GM19324 (cell line): ENCODE measurements around the gene SP100.

Source experiments
- ATAC-seq: cut with Tn5 transposase; IDR thresholded peaks from one replicate; pipeline ENCODE4 v1.9.1; 2021; ENCODE audit warnings: mild to moderate bottlenecking, moderate library complexity; ENCODE audit not compliant: unreplicated experiment, low FRiP score

The SP100 gene

GRCh38 chr2:230521386-230521785 lies 105.4 kb downstream of the SP100 start:
- no peak for ATAC-seq

DNA sequence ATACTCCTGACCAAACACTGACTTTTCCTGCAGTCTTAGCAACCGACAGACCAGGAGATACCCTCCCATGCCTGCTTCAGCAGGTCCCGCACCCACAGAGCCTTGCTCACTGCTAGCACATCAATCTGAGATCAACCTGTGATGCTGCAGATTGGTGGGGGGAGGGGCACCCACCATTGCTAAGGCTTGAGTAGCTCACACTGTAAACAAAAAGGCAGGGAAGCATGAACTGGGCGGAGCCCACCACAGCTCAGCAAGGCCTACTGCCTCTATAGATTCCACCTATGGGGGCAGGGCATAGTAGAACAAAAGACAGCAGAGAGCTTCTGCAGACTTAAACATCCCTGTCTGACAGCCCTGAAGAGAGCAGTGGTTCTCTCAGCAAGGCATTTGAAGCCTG lies 109.7 kb downstream of the SP100 start:
- no peak for ATAC-seq

GRCh38 chr2:230537531-230537976 lies 121.6 kb downstream of the SP100 start:
- ATAC-seq, result no peak

DNA sequence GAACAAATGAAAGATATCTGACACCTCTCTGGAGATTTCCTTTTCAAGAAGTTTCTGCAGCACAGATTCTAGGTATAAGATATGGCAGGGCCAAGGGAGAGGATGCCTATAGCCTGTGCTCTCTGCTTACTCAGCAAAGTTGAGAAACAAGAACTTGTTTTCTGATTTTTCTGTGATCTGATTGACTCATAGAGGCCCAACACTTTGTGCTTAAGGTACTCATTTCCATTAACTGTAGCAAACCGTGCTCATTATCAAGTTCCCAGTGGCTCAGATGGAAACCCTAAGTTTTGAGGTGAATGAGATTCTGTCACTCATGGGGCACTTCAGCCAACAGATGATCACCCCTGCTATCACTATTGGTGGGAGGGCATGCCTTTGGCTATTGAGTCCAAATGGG lies 124.3 kb downstream of the SP100 start:
- no peak for ATAC-seq

DNA sequence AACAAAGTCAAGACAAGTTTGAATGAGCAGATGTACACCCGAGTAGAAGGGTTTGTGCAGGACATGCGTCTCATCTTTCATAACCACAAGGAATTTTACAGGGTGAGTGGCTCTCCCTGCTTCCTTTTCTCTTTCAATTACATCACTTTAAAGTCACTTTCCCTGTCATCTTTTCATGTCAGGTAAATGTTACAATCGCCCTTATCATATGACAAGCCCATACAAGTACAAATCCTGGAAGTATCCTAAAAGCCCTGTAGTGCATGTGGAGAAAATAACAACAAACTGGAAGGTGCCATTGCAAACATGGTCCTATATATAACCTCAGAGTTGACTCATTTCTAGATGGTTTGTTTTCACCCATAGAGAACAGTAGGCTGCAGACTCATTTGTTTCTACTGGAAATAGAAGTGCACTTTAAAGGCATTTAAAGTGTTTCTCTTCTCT lies 126.0 kb downstream of the SP100 start:
- no peak for ATAC-seq

- ATAC-seq, result no peak
Observed at GRCh38 chr2:230542751-230543150, 126.8 kb downstream of the SP100 start.

DNA sequence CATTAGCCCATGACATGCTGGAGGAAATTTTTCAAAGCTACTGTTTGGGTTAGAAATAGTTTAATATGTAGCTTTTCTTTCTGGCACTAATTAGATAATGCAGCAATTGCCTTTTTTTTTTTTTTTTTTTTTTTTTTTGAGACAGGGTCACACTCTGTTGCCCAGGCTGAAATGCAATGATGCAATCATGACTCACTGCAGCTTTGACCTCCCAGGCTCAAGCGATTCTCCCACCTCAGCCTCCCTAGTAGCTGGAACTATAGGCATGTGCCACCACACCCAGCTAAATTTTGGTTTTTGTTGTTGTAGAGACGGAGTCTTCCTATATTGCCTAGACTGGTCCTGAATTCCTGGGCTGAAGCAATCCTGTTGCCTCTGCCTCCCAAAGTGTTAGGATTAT lies 136.2 kb downstream of the SP100 start:
- no peak for ATAC-seq

DNA sequence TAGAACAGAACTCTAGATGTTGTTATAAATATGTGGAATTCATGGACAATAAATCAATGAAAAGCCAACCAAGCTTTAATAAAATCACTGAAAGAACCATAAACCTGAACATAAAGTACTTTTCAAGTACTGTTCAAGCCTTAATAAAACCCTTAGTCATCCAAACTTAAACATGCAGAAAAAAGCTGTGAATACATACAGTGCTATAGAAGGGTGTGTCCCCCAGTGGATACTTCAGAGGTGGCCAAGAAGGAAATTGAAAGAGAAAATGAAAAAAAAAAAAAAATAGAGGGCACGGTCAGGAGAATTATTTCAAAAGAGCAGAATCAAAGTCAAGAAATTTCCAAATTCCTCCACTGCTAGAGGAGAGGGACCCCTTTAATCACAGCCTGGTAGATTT lies 141.1 kb downstream of the SP100 start:
- no peak for ATAC-seq

GRCh38 chr2:230564805-230565779 lies 149.1 kb downstream of the SP100 start:
- no peak for ATAC-seq

DNA sequence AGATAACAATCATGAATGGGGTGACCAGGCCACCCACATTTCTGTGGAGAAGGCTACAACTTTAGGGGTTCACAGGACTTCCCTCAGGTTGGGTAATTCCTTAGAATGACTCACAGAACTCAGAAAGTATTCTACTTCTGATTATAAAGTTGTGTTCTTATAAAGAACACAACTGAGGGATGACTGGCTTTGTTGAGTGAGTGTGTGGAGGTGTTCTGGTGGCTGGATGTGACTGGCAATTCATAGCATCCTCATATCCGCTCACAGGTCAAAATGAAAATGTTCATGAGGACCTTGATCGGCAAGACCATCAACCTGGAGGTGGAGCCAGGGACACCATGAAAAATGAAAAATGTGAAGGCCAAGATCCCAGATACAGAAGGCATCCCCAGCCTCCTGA lies 153.3 kb downstream of the SP100 start:
- no peak for ATAC-seq

GRCh38 chr2:230570987-230571386 lies 155.0 kb downstream of the SP100 start:
- ATAC-seq, result no peak

DNA sequence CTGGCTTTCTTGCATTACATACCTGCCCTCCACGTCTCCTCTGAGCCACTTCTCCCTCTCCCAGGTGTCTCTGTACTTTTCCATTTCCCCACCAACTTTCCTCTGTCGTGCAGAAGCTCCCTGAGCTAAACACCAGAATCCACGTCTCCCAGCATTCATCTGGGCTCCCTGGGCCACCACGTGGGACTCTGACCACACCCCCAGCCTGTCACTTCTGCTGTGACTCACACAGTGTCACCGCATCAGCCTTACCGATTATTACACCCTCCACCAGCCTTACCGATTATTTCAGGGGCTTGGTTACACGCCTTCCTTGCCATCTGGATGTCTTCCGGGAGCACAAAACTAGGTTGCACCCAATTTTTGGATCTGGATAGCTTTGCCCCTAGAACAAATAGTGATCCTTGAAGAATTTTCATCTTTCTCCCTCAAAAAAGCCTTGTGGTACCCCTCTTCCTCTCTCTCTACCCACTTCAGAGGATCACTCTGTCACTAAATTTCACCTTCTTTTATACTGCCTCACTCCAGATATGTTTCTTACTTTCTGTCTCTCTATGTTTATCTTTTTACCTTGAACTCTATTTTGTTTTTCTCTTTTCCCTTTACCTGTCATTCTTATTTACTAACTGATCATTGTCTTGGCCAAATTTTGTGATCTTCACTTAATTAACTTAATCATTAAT lies 159.8 kb downstream of the SP100 start:
- ATAC-seq, result no peak

- ATAC-seq, result no peak
Observed at GRCh38 chr2:230577114-230577513, 161.1 kb downstream of the SP100 start.

DNA sequence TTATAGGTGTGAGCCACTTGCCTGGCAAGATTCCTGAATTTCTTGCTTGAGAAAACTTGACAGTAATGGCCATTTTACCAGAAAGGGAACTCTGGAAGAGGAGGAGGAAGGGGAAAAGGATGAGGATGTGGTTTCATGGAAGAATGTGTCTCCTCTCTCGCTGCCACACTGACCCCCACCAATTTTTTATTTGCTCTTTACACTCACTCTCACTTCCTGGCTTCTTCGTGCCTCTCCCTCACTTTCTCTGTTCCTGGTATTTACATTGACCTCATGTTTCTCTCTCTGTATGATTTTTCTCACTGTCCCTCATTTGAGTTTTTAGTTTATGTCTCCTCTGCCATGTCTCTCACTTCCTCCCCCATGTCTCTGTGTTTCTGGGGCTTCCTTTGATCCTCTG lies 162.1 kb downstream of the SP100 start:
- ATAC-seq, result no peak

DNA sequence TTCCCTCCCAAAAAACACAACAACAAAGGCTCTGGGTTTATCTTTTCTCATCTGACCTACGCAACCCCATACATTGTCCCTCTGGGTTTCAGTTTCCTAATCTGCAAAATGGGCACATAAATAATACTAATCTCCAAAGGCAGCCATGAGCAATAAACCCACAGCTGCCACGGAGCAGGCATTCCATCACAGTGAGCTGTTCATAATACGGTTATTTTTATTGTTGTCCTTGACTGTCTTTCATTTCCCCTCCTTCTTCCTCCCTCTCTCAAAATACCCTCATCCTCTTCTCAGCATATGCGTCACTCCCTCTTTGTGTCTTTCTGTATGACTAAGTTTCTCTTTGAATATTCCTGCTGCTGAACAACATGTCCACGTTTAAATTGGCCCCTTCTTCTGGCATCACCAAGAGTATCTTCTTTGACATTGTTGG lies 166.9 kb downstream of the SP100 start:
- no peak for ATAC-seq

DNA sequence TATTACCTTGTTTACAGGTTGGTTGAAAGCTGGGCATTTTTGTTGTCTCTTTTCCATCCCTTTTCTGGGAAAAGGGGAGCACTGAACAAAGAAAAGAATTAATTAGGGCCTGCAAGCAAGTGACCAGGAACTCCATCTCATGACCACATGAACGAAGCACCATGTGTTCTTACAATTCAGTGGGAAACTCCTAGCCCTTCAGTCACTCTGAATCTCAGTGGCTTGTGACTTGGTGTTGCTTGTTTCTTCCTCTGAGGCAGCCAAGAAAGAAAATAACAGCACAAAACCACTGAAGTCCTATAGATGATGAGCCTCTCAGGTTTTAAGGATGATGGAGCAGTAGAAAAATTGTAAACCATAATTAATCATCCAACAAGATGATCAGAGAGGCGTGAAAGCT lies 167.6 kb downstream of the SP100 start:
- ATAC-seq, result no peak

GRCh38 chr2:230586328-230586982 lies 170.5 kb downstream of the SP100 start:
- ATAC-seq, result no peak

- ATAC-seq, result peak; percentile 2
Observed at GRCh38 chr2:230589025-230589424, 173.0 kb downstream of the SP100 start.

DNA sequence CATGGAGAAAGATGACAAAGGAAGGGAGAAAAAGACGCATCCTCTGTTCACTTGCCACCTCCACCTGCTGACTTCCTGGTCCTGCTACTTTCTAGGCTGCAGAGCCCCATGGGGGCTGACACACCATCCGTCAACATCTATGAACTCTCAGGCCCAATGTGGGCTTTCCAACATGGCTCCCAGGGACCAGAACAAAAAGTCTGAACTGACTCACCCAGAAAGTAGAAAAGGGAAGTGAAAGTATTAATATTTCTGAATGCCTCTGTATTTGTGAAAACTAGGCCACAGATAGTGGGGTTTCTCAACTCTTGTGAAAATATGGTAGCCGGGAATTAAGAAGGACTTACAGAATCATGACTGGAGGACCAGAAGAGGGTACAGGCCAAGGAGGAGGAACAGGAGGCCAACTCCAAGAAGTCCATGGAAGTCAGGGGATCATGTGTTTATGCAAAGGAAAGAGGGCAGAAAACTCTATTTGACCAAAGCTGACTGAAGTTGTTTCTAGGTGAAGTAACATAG lies 173.6 kb downstream of the SP100 start:
- ATAC-seq, result peak; percentile 90

GRCh38 chr2:230590333-230590732 lies 174.3 kb downstream of the SP100 start:
- ATAC-seq, result no peak

DNA sequence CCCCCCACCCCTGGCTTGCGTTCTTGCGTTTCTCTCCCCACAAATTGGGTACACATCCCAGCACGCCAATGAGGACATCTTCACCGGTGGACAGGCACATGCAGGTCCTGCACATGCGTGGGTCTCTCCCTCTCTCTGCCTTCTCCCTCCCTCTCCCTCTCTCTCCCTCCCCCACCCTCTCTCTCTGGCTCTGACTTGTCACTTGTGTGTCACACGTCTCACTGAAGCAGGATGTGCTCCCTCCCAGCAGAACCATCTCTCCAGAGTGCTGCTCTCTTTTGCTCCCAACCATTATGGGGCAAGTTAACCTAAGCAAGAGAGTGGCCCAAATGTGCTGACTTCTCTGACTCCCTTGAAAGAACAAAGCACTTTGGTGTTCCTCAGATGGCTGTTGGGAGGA lies 175.8 kb downstream of the SP100 start:
- no peak for ATAC-seq
